Mesothelial cell of epicardium (in vitro differentiated cells): Measurements from ENCODE around the gene LY6G5B. TPM values are rescaled to one million over a fixed set of nuclear protein-coding genes. Genes with fewer than 3 reads are reported as not detected.

Experiments
- DNase-seq, 2 experiments: peaks; one replicate each; pipeline ENCODE4 v3.0.0; 2021; ENCODE audit warnings: low spot score in 2 of 2; ENCODE audit not compliant: unreplicated experiment in 2 of 2
- H3K27ac Mint-ChIP-seq: 2 replicates; pipeline ENCODE4 v1.8.0; 2021; ENCODE audit warnings: mixed read lengths
- H3K27me3 Mint-ChIP-seq: 2 replicates; pipeline ENCODE4 v1.8.0; 2021; ENCODE audit warnings: low read depth, mixed read lengths
- H3K36me3 Mint-ChIP-seq: 2 replicates; pipeline ENCODE4 v1.8.0; 2021; ENCODE audit warnings: mixed read lengths
- H3K4me1 Mint-ChIP-seq: 2 replicates; pipeline ENCODE4 v1.8.0; 2021; ENCODE audit warnings: mixed read lengths
- H3K4me3 Mint-ChIP-seq: 2 replicates; pipeline ENCODE4 v1.8.0; 2021; ENCODE audit warnings: mild to moderate bottlenecking, moderate library complexity, mixed read lengths
- H3K9me3 Mint-ChIP-seq: 2 replicates; pipeline ENCODE4 v1.8.0; 2021; ENCODE audit warnings: mixed read lengths
- total RNA-seq: library from RNA; stranded (reverse); gene quantifications from 3 replicates; pipeline ENCODE4 v1.2.1, GENCODE V29; 2021
- TF ChIP-seq, protein P1 (sequence below): fragments of 200-600 bp; sonication (generic); IDR thresholded peaks from one replicate; pipeline ENCODE4 v1.5.0; 2021; ENCODE audit warnings: antibody characterized with exemption; ENCODE audit not compliant: unreplicated experiment

Gene LY6G5B
- total RNA-seq, 1 donor from 2014 or later, result 36.5 TPM

DNA sequence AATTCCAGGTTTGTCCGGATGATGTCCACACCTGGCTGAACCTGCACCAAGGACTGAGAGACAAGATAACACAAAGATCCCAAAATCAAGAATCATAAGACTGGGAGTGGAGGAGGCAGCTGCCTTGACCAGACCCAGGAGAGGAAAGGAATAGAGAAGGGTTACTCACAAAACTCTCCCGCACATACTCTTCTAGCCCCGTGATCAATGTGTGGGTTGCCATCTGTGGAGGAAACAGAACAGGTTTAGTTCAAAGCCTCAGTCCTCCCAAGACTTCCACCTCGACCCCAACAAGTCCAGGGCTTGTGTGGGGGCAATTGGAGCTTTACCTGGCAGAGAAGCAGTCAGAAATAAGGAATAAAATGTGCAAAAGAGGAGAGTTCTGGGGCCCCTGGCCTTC lies 28.4 kb upstream of the LY6G5B start:
- no peak overlapping the region for H3K27ac Mint-ChIP-seq
- TF ChIP-seq, protein P1, sequence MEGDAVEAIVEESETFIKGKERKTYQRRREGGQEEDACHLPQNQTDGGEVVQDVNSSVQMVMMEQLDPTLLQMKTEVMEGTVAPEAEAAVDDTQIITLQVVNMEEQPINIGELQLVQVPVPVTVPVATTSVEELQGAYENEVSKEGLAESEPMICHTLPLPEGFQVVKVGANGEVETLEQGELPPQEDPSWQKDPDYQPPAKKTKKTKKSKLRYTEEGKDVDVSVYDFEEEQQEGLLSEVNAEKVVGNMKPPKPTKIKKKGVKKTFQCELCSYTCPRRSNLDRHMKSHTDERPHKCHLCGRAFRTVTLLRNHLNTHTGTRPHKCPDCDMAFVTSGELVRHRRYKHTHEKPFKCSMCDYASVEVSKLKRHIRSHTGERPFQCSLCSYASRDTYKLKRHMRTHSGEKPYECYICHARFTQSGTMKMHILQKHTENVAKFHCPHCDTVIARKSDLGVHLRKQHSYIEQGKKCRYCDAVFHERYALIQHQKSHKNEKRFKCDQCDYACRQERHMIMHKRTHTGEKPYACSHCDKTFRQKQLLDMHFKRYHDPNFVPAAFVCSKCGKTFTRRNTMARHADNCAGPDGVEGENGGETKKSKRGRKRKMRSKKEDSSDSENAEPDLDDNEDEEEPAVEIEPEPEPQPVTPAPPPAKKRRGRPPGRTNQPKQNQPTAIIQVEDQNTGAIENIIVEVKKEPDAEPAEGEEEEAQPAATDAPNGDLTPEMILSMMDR, result no peak
- no peaks in the 10 kb centered on the region for H3K27me3 Mint-ChIP-seq
- H3K36me3 Mint-ChIP-seq, result peaks cover 33% of the 10 kb centered on the region
- DNase-seq, result no peak
- no peaks in the 10 kb centered on the region for H3K9me3 Mint-ChIP-seq
- no peaks in the 10 kb centered on the region for H3K4me1 Mint-ChIP-seq
- H3K4me3 Mint-ChIP-seq, result no peak overlapping the region

DNA sequence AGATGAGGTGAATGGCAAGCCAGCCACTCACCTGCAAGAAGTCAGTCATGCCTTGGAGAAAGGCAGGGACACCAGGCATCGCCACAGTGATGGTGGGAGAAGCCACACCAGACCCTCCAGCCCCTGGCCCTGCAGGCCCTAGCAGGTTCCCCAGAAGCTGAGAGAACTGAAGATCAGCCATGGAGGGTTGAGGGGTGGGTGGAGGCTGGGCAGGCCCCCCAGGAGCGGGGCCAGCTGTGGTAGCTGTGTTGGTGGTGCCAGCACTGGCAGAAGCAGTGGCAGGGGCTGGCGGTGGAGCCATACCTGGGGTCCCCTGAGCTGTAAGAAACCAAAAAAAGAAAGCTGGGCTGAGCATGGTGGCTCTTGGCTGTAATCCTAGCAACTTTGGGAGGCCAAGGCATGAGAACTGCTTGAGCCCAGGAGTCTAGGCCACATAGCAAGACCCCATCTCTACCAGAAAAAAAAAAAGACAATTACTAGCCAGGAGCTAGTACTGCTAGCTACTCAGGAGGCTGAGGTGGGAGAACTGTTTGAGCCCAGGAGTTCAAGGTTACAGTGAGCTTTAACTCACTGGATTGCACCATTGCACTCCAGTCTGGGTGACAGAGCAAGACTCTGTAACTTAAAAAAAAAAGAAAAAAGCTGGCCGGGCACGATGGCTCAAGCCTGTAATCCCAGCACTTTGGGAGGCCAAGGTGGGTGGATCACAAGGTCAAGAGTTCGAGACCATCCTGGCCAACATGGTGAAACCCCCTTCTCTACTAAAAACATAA lies 26.8 kb upstream of the LY6G5B start:
- no peak overlapping the region for H3K27ac Mint-ChIP-seq
- H3K9me3 Mint-ChIP-seq, result no peaks in the 10 kb centered on the region
- TF ChIP-seq, protein P1, result no peak
- peaks cover 38% of the 10 kb centered on the region for H3K36me3 Mint-ChIP-seq
- H3K4me3 Mint-ChIP-seq, result no peak overlapping the region
- H3K27me3 Mint-ChIP-seq, result no peaks in the 10 kb centered on the region
- no peak for DNase-seq
- no peaks in the 10 kb centered on the region for H3K4me1 Mint-ChIP-seq

DNA sequence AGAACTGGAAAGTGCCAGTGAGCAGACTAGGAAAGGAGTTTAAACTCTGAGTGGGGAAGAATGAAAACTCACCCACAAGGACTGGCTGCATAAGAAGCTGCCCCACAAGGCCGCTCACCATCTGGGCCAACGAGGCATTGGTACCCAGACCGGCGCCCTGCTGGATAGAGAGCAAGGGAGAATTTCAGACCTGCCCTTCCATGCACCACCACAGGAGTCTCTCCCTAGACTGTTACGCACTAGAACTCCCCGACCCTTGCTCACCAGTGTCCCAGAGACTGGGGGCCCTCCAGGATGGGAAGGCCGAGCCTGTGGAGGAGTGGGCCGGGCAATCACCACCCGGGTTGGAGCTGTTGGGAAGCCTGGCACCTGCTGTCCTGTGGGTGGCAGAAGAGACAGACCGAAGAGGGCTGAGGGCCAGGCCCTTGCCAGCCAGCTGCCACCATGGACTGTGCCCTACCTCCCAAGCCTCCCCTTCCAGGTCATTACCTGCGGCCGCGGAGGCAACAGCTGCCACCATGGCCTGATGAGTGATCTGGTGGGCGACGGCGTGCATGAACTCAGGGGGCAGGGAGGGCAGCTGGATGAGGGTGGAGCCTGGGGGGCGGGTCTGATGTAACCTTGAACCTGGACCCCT lies 25.8 kb upstream of the LY6G5B start:
- no peaks in the 10 kb centered on the region for H3K4me1 Mint-ChIP-seq

DNA sequence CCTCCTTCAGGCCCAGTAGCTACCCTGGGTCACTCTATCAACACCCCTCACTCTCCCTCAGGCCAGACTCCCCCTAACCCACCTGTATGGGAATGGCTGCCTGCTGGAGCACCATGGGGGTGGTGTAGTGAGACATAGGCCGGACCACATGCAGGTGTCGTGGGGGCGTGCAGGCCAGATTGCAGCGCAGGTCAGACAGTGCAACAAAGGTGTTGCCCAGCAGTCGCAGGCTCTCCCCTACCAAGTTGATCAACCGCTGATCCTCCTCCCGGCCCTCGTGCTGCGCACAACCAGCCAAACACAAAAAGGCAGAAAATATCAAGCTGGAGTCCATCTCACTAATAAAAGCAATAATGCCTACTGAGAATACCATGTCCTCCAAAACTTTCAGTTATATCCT lies 24.5 kb upstream of the LY6G5B start:
- H3K36me3 Mint-ChIP-seq, result peaks cover 42% of the 10 kb centered on the region
- no peaks in the 10 kb centered on the region for H3K9me3 Mint-ChIP-seq
- H3K27ac Mint-ChIP-seq, result no peak overlapping the region

More for the DNA sequence above, 25.8 kb upstream of the LY6G5B start:
- H3K27me3 Mint-ChIP-seq, result no peaks in the 10 kb centered on the region
- H3K27ac Mint-ChIP-seq, result no peak overlapping the region
- DNase-seq, result no peak
- H3K9me3 Mint-ChIP-seq, result no peaks in the 10 kb centered on the region
- no peak overlapping the region for H3K4me3 Mint-ChIP-seq
- peaks cover 41% of the 10 kb centered on the region for H3K36me3 Mint-ChIP-seq
- TF ChIP-seq, protein P1, result no peak

DNA sequence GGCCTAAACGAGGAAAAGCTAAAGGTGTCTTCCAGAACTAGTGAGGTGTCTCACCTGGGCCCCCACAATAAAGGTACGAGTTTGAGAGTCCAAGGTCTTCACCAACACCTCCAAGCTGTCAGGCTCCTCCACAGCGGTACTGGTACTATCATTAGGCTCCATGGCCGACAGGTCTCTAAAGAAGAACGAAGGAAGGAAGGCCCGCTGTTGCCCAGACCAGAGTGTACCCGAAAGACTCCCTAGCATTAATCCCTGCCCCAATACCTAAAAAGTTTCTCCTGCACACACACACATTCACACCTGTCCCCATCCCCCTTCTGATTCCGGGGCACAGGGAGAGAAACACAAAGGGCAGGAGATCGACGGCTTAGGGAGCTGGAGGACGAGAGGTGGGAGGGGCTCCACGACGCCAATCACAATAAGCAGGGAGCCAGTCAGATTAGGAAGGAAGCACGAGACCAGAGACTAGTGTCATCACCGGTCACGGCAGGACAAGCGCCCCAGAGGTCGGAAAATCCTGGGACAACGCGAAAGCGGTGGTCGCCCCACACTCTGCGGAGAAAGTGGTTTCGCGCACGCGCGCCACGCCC lies 18.1 kb upstream of the LY6G5B start:
- Mint-ChIP-seq H3K4me1 (peaks cover 19% of the 10 kb centered on the region), H3K27me3 (no peaks in the 10 kb centered on the region), H3K4me3 (peak overlapping the region; percentile 95), H3K36me3 (peaks cover 30% of the 10 kb centered on the region), H3K9me3 (no peaks in the 10 kb centered on the region), H3K27ac (peak overlapping the region; percentile 100)
- TF ChIP-seq, protein P1, result no peak
- DNase-seq, result no peak

More for the DNA sequence above, 24.5 kb upstream of the LY6G5B start:
- no peaks in the 10 kb centered on the region for H3K27me3 Mint-ChIP-seq
- H3K4me3 Mint-ChIP-seq, result no peak overlapping the region
- peaks cover 3% of the 10 kb centered on the region for H3K4me1 Mint-ChIP-seq
- DNase-seq, result no peak
- TF ChIP-seq, protein P1, result no peak
